Keratinocyte (primary cell): Measurements from ENCODE around the gene TRIP11. TPM values are rescaled to one million over a fixed set of nuclear protein-coding genes. Genes with fewer than 3 reads are reported as not detected.

Source experiments
- DNase-seq: peaks from one replicate; pipeline ENCODE4 v3.0.0-alpha.2; 2011; ENCODE audit warnings: low read depth, missing footprints, low spot score
- FAIRE-seq: peaks from 2 replicates; lab custom pipeline; 2011; peaks lifted over from hg19 to GRCh38; lab: Jason Lieb, UNC
- H2AFZ ChIP-seq: 2 replicates; pipeline ENCODE4 v1.6.0; 2012; ENCODE audit warnings: low read length, control low read depth, inconsistent platforms; ENCODE audit not compliant: control insufficient read depth
- H3K27ac ChIP-seq: 2 replicates; pipeline ENCODE4 v1.5.1; 2011; ENCODE audit warnings: low read length; ENCODE audit not compliant: control insufficient read depth, insufficient read depth
- H3K27me3 ChIP-seq: 3 replicates; pipeline ENCODE4 v1.6.0; 2011; ENCODE audit warnings: low read length; ENCODE audit not compliant: control insufficient read depth, insufficient read depth; ENCODE audit errors: extremely low read depth
- H3K36me3 ChIP-seq, 2 experiments: 2 replicates in 1 of 2; 3 replicates in 1 of 2; pipeline ENCODE4 v1.5.1; 2011; ENCODE audit warnings: low read length in 2 of 2, mild to moderate bottlenecking in 1 of 2; ENCODE audit not compliant: control insufficient read depth in 2 of 2, insufficient read depth in 2 of 2; ENCODE audit errors: extremely low read depth in 1 of 2
- H3K4me1 ChIP-seq: 3 replicates; pipeline ENCODE4 v1.5.1; 2011; ENCODE audit warnings: low read length; ENCODE audit not compliant: control insufficient read depth, insufficient read depth; ENCODE audit errors: extremely low read depth
- H3K4me2 ChIP-seq: 3 replicates; pipeline ENCODE4 v1.6.0; 2011; ENCODE audit warnings: low read depth, low read length; ENCODE audit not compliant: control insufficient read depth, insufficient read depth; ENCODE audit errors: extremely low read depth
- H3K4me3 ChIP-seq, 3 experiments: fragments of 200-600 bp in 1 of 3; sonication (generic) in 1 of 3; 2 replicates in 2 of 3; 3 replicates in 1 of 3; pipeline ENCODE4 v1.5.1; 2011 to 2016; ENCODE audit warnings: low read length in 3 of 3, mild to moderate bottlenecking in 3 of 3, control low read depth in 2 of 3, inconsistent platforms in 1 of 3, low read depth in 1 of 3, mixed read lengths in 1 of 3, mixed run types in 1 of 3, moderate library complexity in 1 of 3; ENCODE audit not compliant: control insufficient read depth in 2 of 3, insufficient read depth in 2 of 3; ENCODE audit errors: extremely low read depth in 1 of 3
- H3K79me2 ChIP-seq: 2 replicates; pipeline ENCODE4 v1.6.0; 2012; ENCODE audit warnings: low read length; ENCODE audit not compliant: control insufficient read depth, insufficient read depth
- H3K9ac ChIP-seq: 3 replicates; pipeline ENCODE4 v1.6.0; 2011; ENCODE audit warnings: low read length; ENCODE audit not compliant: control insufficient read depth, insufficient read depth; ENCODE audit errors: extremely low read depth
- H3K9me1 ChIP-seq: 3 replicates; pipeline ENCODE4 v1.6.0; 2011; ENCODE audit warnings: low read length; ENCODE audit not compliant: control insufficient read depth, insufficient read depth; ENCODE audit errors: extremely low read depth
- H3K9me3 ChIP-seq: 2 replicates; pipeline ENCODE4 v1.5.1; 2012; ENCODE audit warnings: low read depth, low read length; ENCODE audit not compliant: control insufficient read depth
- H4K20me1 ChIP-seq: 3 replicates; pipeline ENCODE4 v1.6.0; 2011; ENCODE audit warnings: low read length; ENCODE audit not compliant: control insufficient read depth, insufficient read depth; ENCODE audit errors: extremely low read depth
- EZH2 ChIP-seq: IDR thresholded peaks from one replicate; pipeline ENCODE4 v1.6.1; 2012; ENCODE audit warnings: inconsistent platforms, mild to moderate bottlenecking, low read length, moderate library complexity
- dilution Hi-C: fragments of 300-500 bp; cut with MboI; formaldehyde crosslinking; loops from one replicate; pipeline ENCODE4 v1.7.0; 2020; ENCODE audit warnings: low sequenced_read_pairs; ENCODE audit not compliant: extremely low pct_ligation_motif_present
- polyA plus RNA-seq, 5 experiments: library from polyadenylated mRNA; depleted of rRNA in 3 of 5; stranded (reverse) in 3 of 5; stranded (forward) in 1 of 5; unstranded in 1 of 5; fragments of >200 nt; gene quantifications; 1 replicate in 1 of 5; 2 replicates in 3 of 5; 3 replicates in 1 of 5; pipeline versions ENCODE4 v1.2.1 to v1.2.3, GENCODE V29; 2011 to 2012; ENCODE audit warnings: missing spikeins in 2 of 5, low read depth in 1 of 5, low replicate concordance in 1 of 5
- TF ChIP-seq, protein P1 (sequence below), 3 experiments: IDR thresholded peaks in 1 of 3; conservative IDR thresholded peaks in 1 of 3; optimal IDR thresholded peaks in 1 of 3; 2 replicates in 2 of 3; 3 replicates in 1 of 3; pipeline versions ENCODE3 to v1.5.1; 2011; ENCODE audit warnings: low read length in 3 of 3, mild to moderate bottlenecking in 3 of 3, moderate library complexity in 2 of 3, control low read depth in 1 of 3, inconsistent platforms in 1 of 3; ENCODE audit not compliant: insufficient read depth in 2 of 3; ENCODE audit errors: extremely low read depth in 1 of 3

The TRIP11 gene
- polyA plus RNA-seq, 1 donor (not counting 4 experiments of a cell fraction or from before 2014, with no cell fraction given): 25.3 TPM

DNA sequence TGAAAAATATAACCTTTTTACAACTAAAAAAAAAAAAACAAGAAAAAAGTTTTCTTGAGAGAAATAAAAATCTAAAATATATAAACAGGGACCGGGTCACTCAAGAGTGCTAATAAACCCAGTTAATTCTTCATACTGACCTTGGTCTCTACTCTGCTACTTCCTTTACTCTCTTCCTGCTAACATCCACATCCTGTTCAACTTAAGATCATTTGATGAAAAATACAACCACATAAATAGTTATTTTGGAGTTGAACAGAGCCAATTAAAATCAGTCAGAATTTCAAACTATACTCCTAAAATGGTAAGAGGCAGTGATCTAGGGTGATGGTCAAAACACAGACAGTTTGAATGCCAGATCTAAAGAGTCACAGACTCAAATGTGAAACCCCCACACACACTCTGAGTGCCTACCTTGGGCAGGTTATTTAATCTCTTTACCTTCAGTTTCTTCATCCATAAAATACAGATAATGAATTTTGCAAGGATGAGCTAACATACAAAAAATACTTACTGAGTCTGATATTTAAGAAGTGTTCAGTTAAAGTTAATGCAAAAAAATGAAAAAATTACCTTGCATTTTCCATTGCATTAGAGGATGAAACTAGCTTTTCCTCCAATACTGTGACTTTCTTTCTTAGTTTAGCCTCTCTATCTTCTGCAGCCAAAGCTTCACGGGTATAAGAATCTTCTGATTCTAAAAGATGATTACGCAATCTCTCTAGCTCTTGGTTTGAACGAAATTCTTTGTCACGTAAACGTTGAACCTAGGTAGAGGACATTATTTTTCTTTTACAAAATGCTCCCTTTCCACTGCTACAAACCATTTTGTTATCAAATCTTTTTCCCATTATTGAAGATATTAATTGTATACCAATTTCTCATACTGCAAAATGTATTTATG, 40.9 kb downstream of the TRIP11 start:
- H3K9ac ChIP-seq: no peak overlapping the region
- H3K79me2 ChIP-seq: no peaks in the 10 kb centered on the region
- TF ChIP-seq EZH2: no peak
- TF ChIP-seq, protein P1, sequence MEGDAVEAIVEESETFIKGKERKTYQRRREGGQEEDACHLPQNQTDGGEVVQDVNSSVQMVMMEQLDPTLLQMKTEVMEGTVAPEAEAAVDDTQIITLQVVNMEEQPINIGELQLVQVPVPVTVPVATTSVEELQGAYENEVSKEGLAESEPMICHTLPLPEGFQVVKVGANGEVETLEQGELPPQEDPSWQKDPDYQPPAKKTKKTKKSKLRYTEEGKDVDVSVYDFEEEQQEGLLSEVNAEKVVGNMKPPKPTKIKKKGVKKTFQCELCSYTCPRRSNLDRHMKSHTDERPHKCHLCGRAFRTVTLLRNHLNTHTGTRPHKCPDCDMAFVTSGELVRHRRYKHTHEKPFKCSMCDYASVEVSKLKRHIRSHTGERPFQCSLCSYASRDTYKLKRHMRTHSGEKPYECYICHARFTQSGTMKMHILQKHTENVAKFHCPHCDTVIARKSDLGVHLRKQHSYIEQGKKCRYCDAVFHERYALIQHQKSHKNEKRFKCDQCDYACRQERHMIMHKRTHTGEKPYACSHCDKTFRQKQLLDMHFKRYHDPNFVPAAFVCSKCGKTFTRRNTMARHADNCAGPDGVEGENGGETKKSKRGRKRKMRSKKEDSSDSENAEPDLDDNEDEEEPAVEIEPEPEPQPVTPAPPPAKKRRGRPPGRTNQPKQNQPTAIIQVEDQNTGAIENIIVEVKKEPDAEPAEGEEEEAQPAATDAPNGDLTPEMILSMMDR (optimal IDR thresholded peaks at IDR 0.05 in 1 of 3, IDR thresholded peaks at IDR 0.05 in 1 of 3, conservative IDR thresholded peaks at IDR 0.05 in 1 of 3; ENCODE audit: extremely low read depth in 1 of 3, insufficient read depth in 2 of 3, low read length in 3 of 3): no peak
- H3K4me3 ChIP-seq: no peak overlapping the region
- no peak overlapping the region for H3K27ac ChIP-seq
- FAIRE-seq (peak; percentile 44), DNase-seq (no peak)
- H2AFZ ChIP-seq: no peak overlapping the region
- H3K9me3 ChIP-seq: no peaks in the 10 kb centered on the region
- H3K4me1 ChIP-seq: peaks cover 27% of the 10 kb centered on the region
- dilution Hi-C loops: no loop called here
- peaks cover 0 to 4% of the 10 kb centered on the region in 2 experiments for H3K36me3 ChIP-seq
- H4K20me1 ChIP-seq: no peaks in the 10 kb centered on the region
- no peaks in the 10 kb centered on the region for H3K9me1 ChIP-seq
- no peaks in the 10 kb centered on the region for H3K27me3 ChIP-seq
- H3K4me2 ChIP-seq: no peak overlapping the region

- dilution Hi-C loops: no loop called here
- H3K4me3 ChIP-seq: peak overlapping the region in 1 of 3 experiments; percentile 30
- no peaks in the 10 kb centered on the region for H3K27me3 ChIP-seq
- peaks cover 25% of the 10 kb centered on the region for H3K4me1 ChIP-seq
- no peak for DNase-seq
- H2AFZ ChIP-seq: peak overlapping the region; percentile 35
- peak overlapping the region; percentile 67 for H3K4me2 ChIP-seq
- H3K36me3 ChIP-seq: peaks cover 0 to 2% of the 10 kb centered on the region in 2 experiments
- H3K9ac ChIP-seq: peak overlapping the region; percentile 60
- FAIRE-seq: no peak
- no peaks in the 10 kb centered on the region for H3K9me1 ChIP-seq
- H4K20me1 ChIP-seq: no peaks in the 10 kb centered on the region
- no peaks in the 10 kb centered on the region for H3K79me2 ChIP-seq
- peak overlapping the region; percentile 84 for H3K27ac ChIP-seq
- H3K9me3 ChIP-seq: no peaks in the 10 kb centered on the region
- TF ChIP-seq, protein P1 (optimal IDR thresholded peaks at IDR 0.05 in 1 of 3, IDR thresholded peaks at IDR 0.05 in 1 of 3, conservative IDR thresholded peaks at IDR 0.05 in 1 of 3; ENCODE audit: extremely low read depth in 1 of 3, insufficient read depth in 2 of 3, low read length in 3 of 3): no peak
- no peak for TF ChIP-seq EZH2
Observed at GRCh38 chr14:91997492-91997891, 42.4 kb downstream of the TRIP11 start.
